WTC11 (cell line): Measurements from ENCODE around the gene SLC30A3. TPM values are rescaled to one million over a fixed set of nuclear protein-coding genes. Genes with fewer than 3 reads are reported as not detected.

Experiments
- ATAC-seq: fragments of 200-7000 bp; cut with Tn5 transposase; 2 replicates; pipeline ENCODE4 v1.10.0; 2021; ENCODE audit warnings: mild to moderate bottlenecking, moderate library complexity
- Bru-seq: library from RNA; stranded (reverse); fragments of 400-500 nt; gene quantifications from one replicate; lab custom pipeline; 2021; lab: Mats Ljungman, UMichigan
- CTCF ChIA-PET: fragments of 300-600 bp; sonication (Branson Sonifier 250); formaldehyde crosslinking; loops from one replicate; lab custom pipeline; 2021; ENCODE audit warnings: antibody characterized with exemption; lab: Charles Lee
- POLR2A ChIA-PET: fragments of 350-600 bp; sonication (Branson Sonifier 250); formaldehyde crosslinking; loops from one replicate; lab custom pipeline; 2021; ENCODE audit warnings: antibody characterized with exemption; lab: Charles Lee
- DNase-seq: peaks from one replicate; pipeline ENCODE4 v3.0.0; 2021; ENCODE audit warnings: low spot score
- H3K27ac Mint-ChIP-seq: 2 replicates; pipeline ENCODE4 v1.8.0; 2021; ENCODE audit warnings: mixed read lengths
- H3K27me3 Mint-ChIP-seq: 2 replicates; pipeline ENCODE4 v1.8.0; 2021; ENCODE audit warnings: low read depth, mild to moderate bottlenecking, moderate library complexity, mixed read lengths
- H3K36me3 Mint-ChIP-seq: 2 replicates; pipeline ENCODE4 v1.8.0; 2021; ENCODE audit warnings: mixed read lengths
- H3K4me1 Mint-ChIP-seq: 2 replicates; pipeline ENCODE4 v1.8.0; 2022; ENCODE audit warnings: mixed read lengths
- H3K4me3 Mint-ChIP-seq: 2 replicates; pipeline ENCODE4 v1.8.0; 2021; ENCODE audit warnings: mild to moderate bottlenecking, moderate library complexity, mixed read lengths
- H3K9me3 Mint-ChIP-seq: 2 replicates; pipeline ENCODE4 v1.8.0; 2021; ENCODE audit warnings: mixed read lengths
- AFF4 ChIP-seq: sonication (generic); formaldehyde crosslinking; IDR thresholded peaks from 2 replicates; pipeline ENCODE4 v1.8.1; 2023; ENCODE audit warnings: mild to moderate bottlenecking, missing genetic modification reagents, borderline replicate concordance
- ATF1 ChIP-seq: sonication (generic); formaldehyde crosslinking; IDR thresholded peaks from 2 replicates; pipeline ENCODE4 v1.8.1; 2023; ENCODE audit warnings: mild to moderate bottlenecking, moderate library complexity, missing genetic modification reagents
- ATF3 ChIP-seq: sonication (generic); formaldehyde crosslinking; conservative IDR thresholded peaks from 2 replicates; pipeline ENCODE4 v1.8.1; 2022; ENCODE audit warnings: mild to moderate bottlenecking, missing genetic modification reagents
- CREB1 ChIP-seq: sonication (generic); formaldehyde crosslinking; IDR thresholded peaks from 2 replicates; pipeline ENCODE4 v1.8.0; 2023; ENCODE audit warnings: mild to moderate bottlenecking, missing genetic modification reagents
- E2F4 ChIP-seq: sonication (generic); formaldehyde crosslinking; IDR thresholded peaks from 2 replicates; pipeline ENCODE4 v1.8.1; 2022; ENCODE audit warnings: low read depth, mild to moderate bottlenecking, moderate library complexity, missing genetic modification reagents, borderline replicate concordance
- ESRRA ChIP-seq: sonication (generic); formaldehyde crosslinking; IDR thresholded peaks from 2 replicates; pipeline ENCODE4 v1.8.1; 2022; ENCODE audit warnings: mild to moderate bottlenecking, missing genetic modification reagents, borderline replicate concordance
- FOXP1 ChIP-seq: sonication (generic); formaldehyde crosslinking; IDR thresholded peaks from 2 replicates; pipeline ENCODE4 v1.8.0; 2022; ENCODE audit warnings: missing genetic modification reagents, mild to moderate bottlenecking, moderate library complexity, borderline replicate concordance
- IRF1 ChIP-seq: sonication (generic); formaldehyde crosslinking; IDR thresholded peaks from 2 replicates; pipeline ENCODE4 v1.8.0; 2023; ENCODE audit warnings: missing genetic modification reagents
- JUN ChIP-seq: sonication (generic); formaldehyde crosslinking; IDR thresholded peaks from 2 replicates; pipeline ENCODE4 v1.8.0; 2023; ENCODE audit warnings: mild to moderate bottlenecking, missing genetic modification reagents
- MLX ChIP-seq: sonication (generic); formaldehyde crosslinking; IDR thresholded peaks from 2 replicates; pipeline ENCODE4 v1.8.1; 2023; ENCODE audit warnings: mild to moderate bottlenecking, missing genetic modification reagents, moderate library complexity
- PREB ChIP-seq: sonication (generic); formaldehyde crosslinking; IDR thresholded peaks from 2 replicates; pipeline ENCODE4 v1.8.1; 2022; ENCODE audit warnings: mild to moderate bottlenecking, missing genetic modification reagents, moderate library complexity, borderline replicate concordance
- RELA ChIP-seq: sonication (generic); formaldehyde crosslinking; IDR thresholded peaks from 2 replicates; pipeline ENCODE4 v1.8.1; 2022; ENCODE audit warnings: missing genetic modification reagents, mild to moderate bottlenecking, borderline replicate concordance
- SP1 ChIP-seq: sonication (generic); formaldehyde crosslinking; conservative IDR thresholded peaks from 2 replicates; pipeline ENCODE4 v1.8.1; 2022; ENCODE audit warnings: missing genetic modification reagents
- TEAD1 ChIP-seq: sonication (generic); formaldehyde crosslinking; IDR thresholded peaks from 2 replicates; pipeline ENCODE4 v1.8.0; 2022; ENCODE audit warnings: mild to moderate bottlenecking, missing genetic modification reagents
- ZMAT4 ChIP-seq: fragments of 250-450 bp; sonication (Bioruptor Pico); IDR thresholded peaks from 2 replicates; pipeline ENCODE4 v1.9.0; 2021; ENCODE audit warnings: mild to moderate bottlenecking
- ZNF232 ChIP-seq: sonication (generic); formaldehyde crosslinking; IDR thresholded peaks from 2 replicates; pipeline ENCODE4 v1.8.0; 2022; ENCODE audit warnings: mild to moderate bottlenecking, missing genetic modification reagents
- ZNF425 ChIP-seq: fragments of 250-450 bp; sonication (Bioruptor Pico); conservative IDR thresholded peaks from 2 replicates; pipeline ENCODE4 v1.9.0; 2021; ENCODE audit warnings: mild to moderate bottlenecking
- ZNF532 ChIP-seq: fragments of 250-450 bp; sonication (Bioruptor Pico); IDR thresholded peaks from 2 replicates; pipeline ENCODE4 v1.9.0; 2021; ENCODE audit warnings: mild to moderate bottlenecking, borderline replicate concordance
- long read RNA-seq, 3 experiments: library from RNA in 1 of 3; library from capped mRNA in 1 of 3; library from polyadenylated mRNA in 1 of 3; unstranded in 2 of 3; stranded (forward) in 1 of 3; transcript quantifications; one replicate each; pipeline ENCODE4 v2.0.0, GENCODE V29; 2021
- total RNA-seq: library from RNA; stranded (reverse); gene quantifications from 3 replicates; pipeline ENCODE4 v1.2.3, GENCODE V29; 2021

The SLC30A3 gene
- 8.0 to 8.9 TPM (median 8.1 TPM) in 3 replicates for total RNA-seq
- percentile 37 among the genes with signal in this experiment for Bru-seq, nascent RNA
- long read RNA-seq, experiment 1, transcript SLC30A3-201 (8 exons, 2,260 nt): major isoform, 16 of 32 reads
- long read RNA-seq, experiment 1, partial matches to known transcripts: 4 of 32 reads
- long read RNA-seq, experiment 1, other reads (novel, unspliced or antisense): 9 of 32 reads
- long read RNA-seq, experiment 2, partial matches to known transcripts: 1 of 9 reads
- long read RNA-seq, experiment 2, other reads (novel, unspliced or antisense): 7 of 9 reads
- long read RNA-seq, experiment 3, partial matches to known transcripts: 0 of 2 reads
- long read RNA-seq, experiment 3, other reads (novel, unspliced or antisense): 2 of 2 reads

- POLR2A ChIA-PET: interaction anchor here (1.9 kb wide), 1 partner anchor 94 kb away, joined by 4 read pairs; the partner anchor contains the start of gene GTF3C2
- Mint-ChIP-seq H3K4me3 (peak within 1 kb of the TSS; percentile 93), H3K36me3 (no peaks in the 10 kb centered on the region), H3K27ac (no peak within 1 kb of the TSS), H3K27me3 (peaks cover 30% of the 10 kb centered on the region), H3K9me3 (no peaks in the 10 kb centered on the region), H3K4me1 (peaks cover 26% of the 10 kb centered on the region)
- CTCF ChIA-PET: interaction anchor here (0.5 to 7.7 kb wide), 12 partner anchors 9 to 176 kb away, joined by 3 to 124 read pairs (median 6); partner anchors contain the start of genes TRIM54 and UCN
- ATAC-seq (peak; percentile 42), DNase-seq (peak; percentile 66)
- TF ChIP-seq ZNF425 (CRISPR knock-in tag) (no peak), ATF1 (CRISPR knock-in tag) (no peak), SP1 (CRISPR knock-in tag) (no peak), AFF4 (CRISPR knock-in tag) (no peak), ZMAT4 (no peak), TEAD1 (CRISPR knock-in tag) (peak; percentile 47; the same call in 1 of the 2 replicates), CREB1 (CRISPR knock-in tag) (no peak), PREB (no peak), FOXP1 (CRISPR knock-in tag) (peak; percentile 29; the same call in 1 of the 2 replicates), IRF1 (no peak), ATF3 (CRISPR knock-in tag) (no peak), JUN (CRISPR knock-in tag) (no peak), ESRRA (CRISPR knock-in tag) (no peak), MLX (CRISPR knock-in tag) (no peak), ZNF232 (CRISPR knock-in tag) (no peak), ZNF532 (CRISPR knock-in tag) (no peak), RELA (no peak), E2F4 (CRISPR knock-in tag) (0 out of 2 replicates have a peak, but pooled peaks have one; percentile 37)
Measured at GRCh38 chr2:27262379-27263286, at the start of gene SLC30A3. TSS of gene SLC30A3 (minus strand) at chr2:27263047. CDS start at chr2:27262906, 141 bp downstream.
